DND-41 (cell line): ENCODE data around the gene PYGL.
"Not testable (repeated sequence)": the region's sequence is repeated elsewhere in the genome, so short reads cannot be mapped to it uniquely, and the experiment has no call there.

Experiments used
- ATAC-seq: fragments of 200-7000 bp; cut with Tn5 transposase; 3 replicates; pipeline ENCODE4 v1.9.1; 2021; ENCODE audit warnings: low read depth; ENCODE audit not compliant: insufficient read depth
- DNase-seq: peaks from one replicate; pipeline ENCODE4 v3.0.0-alpha.2; 2020
- H2AFZ ChIP-seq: 2 replicates; pipeline ENCODE4 v1.6.0; 2012; ENCODE audit warnings: low read depth, low read length
- H3K27ac ChIP-seq: 2 replicates; pipeline ENCODE4 v1.5.1; 2012; ENCODE audit warnings: low read length, inconsistent platforms
- H3K27me3 ChIP-seq: fragments of 200-600 bp; sonication (generic); 2 replicates; pipeline ENCODE4 v1.6.0; 2012; ENCODE audit warnings: low read length, mild to moderate bottlenecking, inconsistent platforms; ENCODE audit not compliant: insufficient read depth, poor library complexity
- H3K36me3 ChIP-seq: 2 replicates; pipeline ENCODE4 v1.5.1; 2012; ENCODE audit warnings: low read length, inconsistent platforms; ENCODE audit not compliant: insufficient read depth
- H3K4me1 ChIP-seq: 2 replicates; pipeline ENCODE4 v1.5.1; 2012; ENCODE audit warnings: mild to moderate bottlenecking, low read length; ENCODE audit not compliant: insufficient read depth
- H3K4me2 ChIP-seq: 2 replicates; pipeline ENCODE4 v1.6.0; 2012; ENCODE audit warnings: mild to moderate bottlenecking, moderate library complexity, low read length, inconsistent platforms; ENCODE audit not compliant: insufficient read depth
- H3K4me3 ChIP-seq, 2 experiments: fragments of 200-600 bp in 1 of 2; shearing (Covaris generic) in 1 of 2; 2 replicates each; pipeline ENCODE4 v1.5.1; 2012 to 2016; ENCODE audit warnings: inconsistent platforms in 2 of 2, low read length in 2 of 2, mild to moderate bottlenecking in 2 of 2, low read depth in 1 of 2, moderate library complexity in 1 of 2
- H3K79me2 ChIP-seq: 2 replicates; pipeline ENCODE4 v1.6.0; 2012; ENCODE audit warnings: low read length, inconsistent platforms; ENCODE audit not compliant: insufficient read depth
- H3K9ac ChIP-seq: 2 replicates; pipeline ENCODE4 v1.6.0; 2012; ENCODE audit warnings: low read depth, mild to moderate bottlenecking, inconsistent platforms, low read length, moderate library complexity
- H3K9me3 ChIP-seq: 2 replicates; pipeline ENCODE4 v1.5.1; 2012; ENCODE audit warnings: low read length, moderate library complexity, mild to moderate bottlenecking, inconsistent platforms; ENCODE audit not compliant: insufficient read depth, severe bottlenecking
- H4K20me1 ChIP-seq: 2 replicates; pipeline ENCODE4 v1.6.0; 2012; ENCODE audit warnings: low read length; ENCODE audit not compliant: insufficient read depth
- EZH2 ChIP-seq: IDR thresholded peaks from 3 replicates; pipeline ENCODE4 v1.6.1; 2012; ENCODE audit warnings: borderline replicate concordance, low read depth, mild to moderate bottlenecking, moderate library complexity, low read length, inconsistent platforms; ENCODE audit not compliant: severe bottlenecking
- TF ChIP-seq, protein P1 (sequence below): IDR thresholded peaks from 2 replicates; pipeline ENCODE4 v1.5.1; 2012; ENCODE audit warnings: borderline replicate concordance, low read length, moderate library complexity, mild to moderate bottlenecking; ENCODE audit not compliant: poor library complexity, severe bottlenecking; ENCODE audit errors: extremely low read depth

Gene PYGL

DNA sequence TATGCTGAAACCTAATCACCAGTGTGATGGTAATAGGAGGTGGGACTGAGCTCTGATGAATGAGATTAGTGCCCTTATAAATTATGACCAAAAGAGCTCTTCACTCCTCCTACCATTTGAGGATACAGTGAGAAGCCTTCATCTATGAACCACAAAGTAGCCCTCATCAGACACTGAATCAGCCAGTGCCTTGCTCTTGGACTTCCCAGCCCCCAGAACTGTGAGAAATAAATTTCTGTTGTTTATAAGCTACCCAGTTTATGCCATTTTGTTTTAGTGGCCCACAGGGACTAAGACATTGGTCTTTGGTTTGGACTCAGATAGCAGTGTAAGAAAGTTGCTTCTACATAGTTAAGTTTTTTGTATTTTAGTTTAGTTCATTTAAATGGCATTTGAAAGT is 39.6 kb downstream of the PYGL start:
- Histone ChIP-seq H3K79me2 (no peaks in the 10 kb centered on the region), H3K9me3 (no peaks in the 10 kb centered on the region), H3K4me1 (no peaks in the 10 kb centered on the region), H3K36me3 (no peaks in the 10 kb centered on the region), H3K4me3 (no peak overlapping the region), H3K27ac (no peak overlapping the region), H2AFZ (no peak overlapping the region), H4K20me1 (no peaks in the 10 kb centered on the region), H3K9ac (no peak overlapping the region), H3K27me3 (no peaks in the 10 kb centered on the region), H3K4me2 (no peak overlapping the region)
- TF ChIP-seq, protein P1, sequence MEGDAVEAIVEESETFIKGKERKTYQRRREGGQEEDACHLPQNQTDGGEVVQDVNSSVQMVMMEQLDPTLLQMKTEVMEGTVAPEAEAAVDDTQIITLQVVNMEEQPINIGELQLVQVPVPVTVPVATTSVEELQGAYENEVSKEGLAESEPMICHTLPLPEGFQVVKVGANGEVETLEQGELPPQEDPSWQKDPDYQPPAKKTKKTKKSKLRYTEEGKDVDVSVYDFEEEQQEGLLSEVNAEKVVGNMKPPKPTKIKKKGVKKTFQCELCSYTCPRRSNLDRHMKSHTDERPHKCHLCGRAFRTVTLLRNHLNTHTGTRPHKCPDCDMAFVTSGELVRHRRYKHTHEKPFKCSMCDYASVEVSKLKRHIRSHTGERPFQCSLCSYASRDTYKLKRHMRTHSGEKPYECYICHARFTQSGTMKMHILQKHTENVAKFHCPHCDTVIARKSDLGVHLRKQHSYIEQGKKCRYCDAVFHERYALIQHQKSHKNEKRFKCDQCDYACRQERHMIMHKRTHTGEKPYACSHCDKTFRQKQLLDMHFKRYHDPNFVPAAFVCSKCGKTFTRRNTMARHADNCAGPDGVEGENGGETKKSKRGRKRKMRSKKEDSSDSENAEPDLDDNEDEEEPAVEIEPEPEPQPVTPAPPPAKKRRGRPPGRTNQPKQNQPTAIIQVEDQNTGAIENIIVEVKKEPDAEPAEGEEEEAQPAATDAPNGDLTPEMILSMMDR = no peak
- TF ChIP-seq EZH2 = no peak
- ATAC-seq = no peak
- DNase-seq = no peak

- H3K4me2 ChIP-seq = no peak overlapping the region
- no peaks in the 10 kb centered on the region for H3K79me2 ChIP-seq
- H3K4me1 ChIP-seq = no peaks in the 10 kb centered on the region
- H3K9ac ChIP-seq = no peak overlapping the region
- H3K36me3 ChIP-seq = no peaks in the 10 kb centered on the region
- no peak for TF ChIP-seq EZH2
- TF ChIP-seq, protein P1 = no peak
- no peaks in the 10 kb centered on the region for H4K20me1 ChIP-seq
- DNase-seq (no peak), ATAC-seq (no peak)
- H3K27me3 ChIP-seq = no peaks in the 10 kb centered on the region
- H3K9me3 ChIP-seq = no peaks in the 10 kb centered on the region
- H3K4me3 ChIP-seq = no peak overlapping the region
- H3K27ac ChIP-seq = no peak overlapping the region
- no peak overlapping the region for H2AFZ ChIP-seq
Observed at GRCh38 chr14:50901361-50901760, 42.9 kb downstream of the PYGL start.

GRCh38 chr14:50897658-50898175 is 46.6 kb downstream of the PYGL start:
- H3K4me3 ChIP-seq = no peak overlapping the region
- H3K79me2 ChIP-seq = no peaks in the 10 kb centered on the region
- H3K27ac ChIP-seq = no peak overlapping the region
- no peaks in the 10 kb centered on the region for H3K4me1 ChIP-seq
- no peaks in the 10 kb centered on the region for H3K9me3 ChIP-seq
- H3K27me3 ChIP-seq = no peaks in the 10 kb centered on the region
- TF ChIP-seq EZH2 = no peak
- TF ChIP-seq, protein P1 = no peak
- no peak overlapping the region for H3K4me2 ChIP-seq
- DNase-seq (no peak), ATAC-seq (no peak)
- no peak overlapping the region for H2AFZ ChIP-seq
- H3K36me3 ChIP-seq = no peaks in the 10 kb centered on the region
- H4K20me1 ChIP-seq = no peaks in the 10 kb centered on the region
- H3K9ac ChIP-seq = no peak overlapping the region

- not testable (repeated sequence) for H3K4me3 ChIP-seq, DNase-seq, H3K9ac ChIP-seq, H3K36me3 ChIP-seq, H2AFZ ChIP-seq, H3K79me2 ChIP-seq, H3K9me3 ChIP-seq, H3K27ac ChIP-seq, ATAC-seq, H3K27me3 ChIP-seq, H3K4me2 ChIP-seq, H3K4me1 ChIP-seq, H4K20me1 ChIP-seq
Observed at GRCh38 chr14:50897005-50897404, 47.3 kb downstream of the PYGL start.

DNA sequence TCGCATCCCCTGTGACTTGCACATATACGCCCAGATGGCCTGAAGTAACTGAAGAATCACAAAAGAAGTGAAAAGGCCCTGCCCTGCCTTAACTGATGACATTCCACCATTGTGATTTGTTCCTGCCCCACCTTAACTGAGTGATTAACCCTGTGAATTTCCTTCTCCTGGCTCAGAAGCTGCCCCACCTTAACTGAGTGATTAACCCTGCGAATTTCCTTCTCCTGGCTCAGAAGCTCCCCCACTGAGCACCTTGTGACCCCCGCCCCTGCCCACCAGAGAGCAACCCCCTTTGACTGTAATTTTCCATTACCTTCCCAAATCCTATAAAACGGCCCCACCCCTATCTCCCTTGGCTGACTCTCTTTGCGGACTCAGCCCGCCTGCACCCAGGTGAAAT is 47.9 kb downstream of the PYGL start:
- not testable (repeated sequence) for H3K4me1 ChIP-seq, H3K4me2 ChIP-seq, H3K4me3 ChIP-seq, H3K27me3 ChIP-seq, H3K9ac ChIP-seq, H3K36me3 ChIP-seq, DNase-seq, ATAC-seq, H3K27ac ChIP-seq, H3K79me2 ChIP-seq, H4K20me1 ChIP-seq, H2AFZ ChIP-seq, H3K9me3 ChIP-seq
